Forelimb muscle (tissue), 1 donor: ENCODE data around the gene ENDOU. TPM values are rescaled to one million over a fixed set of nuclear protein-coding genes. Genes with fewer than 3 reads are reported as not detected.

Experiments
- DNase-seq: peaks from one replicate; pipeline ENCODE4 v3.0.0-alpha.2; 2013; ENCODE audit warnings: low read depth
- polyA plus RNA-seq: library from polyadenylated mRNA; unstranded; fragments of 120-200 nt; gene quantifications from one replicate; pipeline ENCODE4 v1.2.1, GENCODE V29; 2013; ENCODE audit not compliant: insufficient read length

ENDOU gene
- polyA plus RNA-seq = 0.71 TPM

- no peak for DNase-seq
Measured at GRCh38 chr12:47725091-47725772, at the start of gene ENDOU. TSS of gene ENDOU (minus strand) at chr12:47725490. CDS start at chr12:47725413, 77 bp downstream.

GRCh38 chr12:47774663-47775062 is 49.4 kb upstream of the ENDOU start:
- DNase-seq = no peak

GRCh38 chr12:47773858-47774580 is 48.7 kb upstream of the ENDOU start:
- DNase-seq = no peak

- peak; percentile 28 for DNase-seq
Measured at GRCh38 chr12:47773062-47773857, 48.0 kb upstream of the ENDOU start, which contains the start of gene SLC48A1. TSS of gene SLC48A1 (plus strand) at chr12:47773238. CDS start at chr12:47773305, 67 bp downstream.

- no peak for DNase-seq
Measured at GRCh38 chr12:47772738-47773061, 47.4 kb upstream of the ENDOU start.

- no peak for DNase-seq
Measured at GRCh38 chr12:47772094-47772660, 46.9 kb upstream of the ENDOU start.

GRCh38 chr12:47771304-47771703 is 46.0 kb upstream of the ENDOU start:
- DNase-seq = no peak

- no peak for DNase-seq
Measured at GRCh38 chr12:47770086-47770726, 44.9 kb upstream of the ENDOU start.

GRCh38 chr12:47769234-47770085 is 44.2 kb upstream of the ENDOU start:
- DNase-seq = no peak

GRCh38 chr12:47768323-47768811 is 43.1 kb upstream of the ENDOU start:
- DNase-seq = no peak

- no peak for DNase-seq
Measured at GRCh38 chr12:47767216-47767724, 42.0 kb upstream of the ENDOU start.

- no peak for DNase-seq
Measured at GRCh38 chr12:47766502-47767215, 41.4 kb upstream of the ENDOU start.

- no peak for DNase-seq
Measured at GRCh38 chr12:47763481-47764346, 38.4 kb upstream of the ENDOU start.

- no peak for DNase-seq
Measured at GRCh38 chr12:47762850-47763465, 37.7 kb upstream of the ENDOU start.

- DNase-seq = no peak
Measured at GRCh38 chr12:47758834-47759690, 33.8 kb upstream of the ENDOU start, which contains the start of gene RAPGEF3. TSS of gene RAPGEF3 (minus strand) at chr12:47758880. CDS start at chr12:47758556, 324 bp downstream.

- DNase-seq = no peak
Measured at GRCh38 chr12:47758584-47758833, 33.2 kb upstream of the ENDOU start.

- DNase-seq = no peak
Measured at GRCh38 chr12:47757840-47758583, 32.7 kb upstream of the ENDOU start.
